Measurements from ENCODE around the gene CD7.

DNA sequence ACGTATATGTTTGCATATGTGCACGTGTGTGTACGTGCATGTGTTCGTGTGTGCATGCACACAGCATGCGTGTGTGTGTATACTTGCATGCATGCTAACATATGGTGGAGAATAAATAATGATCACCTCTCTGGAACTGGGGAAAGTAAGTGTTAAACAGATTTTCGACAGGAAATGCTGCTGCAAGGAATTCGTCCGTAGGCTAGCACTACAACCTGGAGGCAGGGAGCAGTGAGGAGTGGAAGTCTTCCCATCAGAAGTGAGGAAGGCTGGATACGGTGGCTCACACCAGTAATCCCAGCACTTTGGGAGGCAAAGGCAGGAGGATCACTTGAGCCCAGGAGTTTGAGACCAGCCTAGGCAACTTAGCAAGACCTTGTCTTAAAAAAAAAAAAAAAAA, 39.1 kb downstream of the CD7 start:
- no peak for TF ChIP-seq TAF1 (IDR thresholded peaks at IDR 0.05; ENCODE audit: borderline replicate concordance, insufficient read depth, low read length)
- TF ChIP-seq, protein P1, sequence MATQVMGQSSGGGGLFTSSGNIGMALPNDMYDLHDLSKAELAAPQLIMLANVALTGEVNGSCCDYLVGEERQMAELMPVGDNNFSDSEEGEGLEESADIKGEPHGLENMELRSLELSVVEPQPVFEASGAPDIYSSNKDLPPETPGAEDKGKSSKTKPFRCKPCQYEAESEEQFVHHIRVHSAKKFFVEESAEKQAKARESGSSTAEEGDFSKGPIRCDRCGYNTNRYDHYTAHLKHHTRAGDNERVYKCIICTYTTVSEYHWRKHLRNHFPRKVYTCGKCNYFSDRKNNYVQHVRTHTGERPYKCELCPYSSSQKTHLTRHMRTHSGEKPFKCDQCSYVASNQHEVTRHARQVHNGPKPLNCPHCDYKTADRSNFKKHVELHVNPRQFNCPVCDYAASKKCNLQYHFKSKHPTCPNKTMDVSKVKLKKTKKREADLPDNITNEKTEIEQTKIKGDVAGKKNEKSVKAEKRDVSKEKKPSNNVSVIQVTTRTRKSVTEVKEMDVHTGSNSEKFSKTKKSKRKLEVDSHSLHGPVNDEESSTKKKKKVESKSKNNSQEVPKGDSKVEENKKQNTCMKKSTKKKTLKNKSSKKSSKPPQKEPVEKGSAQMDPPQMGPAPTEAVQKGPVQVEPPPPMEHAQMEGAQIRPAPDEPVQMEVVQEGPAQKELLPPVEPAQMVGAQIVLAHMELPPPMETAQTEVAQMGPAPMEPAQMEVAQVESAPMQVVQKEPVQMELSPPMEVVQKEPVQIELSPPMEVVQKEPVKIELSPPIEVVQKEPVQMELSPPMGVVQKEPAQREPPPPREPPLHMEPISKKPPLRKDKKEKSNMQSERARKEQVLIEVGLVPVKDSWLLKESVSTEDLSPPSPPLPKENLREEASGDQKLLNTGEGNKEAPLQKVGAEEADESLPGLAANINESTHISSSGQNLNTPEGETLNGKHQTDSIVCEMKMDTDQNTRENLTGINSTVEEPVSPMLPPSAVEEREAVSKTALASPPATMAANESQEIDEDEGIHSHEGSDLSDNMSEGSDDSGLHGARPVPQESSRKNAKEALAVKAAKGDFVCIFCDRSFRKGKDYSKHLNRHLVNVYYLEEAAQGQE (IDR thresholded peaks at IDR 0.05; ENCODE audit: insufficient read depth in 1 of 2, low read depth in 2 of 2, low read length in 2 of 2): no peak

All from PFSK-1 (cell line).